OCI-LY1 (cell line): Measurements from ENCODE around the gene KRTAP10-3.

Experiments
- EZH2 ChIP-seq: fragments of 200-600 bp; sonication (generic), shearing (Covaris generic); IDR thresholded peaks from 2 replicates; pipeline ENCODE4 v1.8.0; 2017; ENCODE audit warnings: borderline replicate concordance, mixed run types, mild to moderate bottlenecking, antibody characterized with exemption, low read length, moderate library complexity, mixed read lengths
- TF ChIP-seq, protein P1 (sequence below): fragments of 200-600 bp; sonication (generic), shearing (Covaris generic); IDR thresholded peaks from 2 replicates; pipeline ENCODE4 v1.5.1; 2017; ENCODE audit warnings: mild to moderate bottlenecking, antibody characterized with exemption, low read length, moderate library complexity, mixed read lengths

DNA sequence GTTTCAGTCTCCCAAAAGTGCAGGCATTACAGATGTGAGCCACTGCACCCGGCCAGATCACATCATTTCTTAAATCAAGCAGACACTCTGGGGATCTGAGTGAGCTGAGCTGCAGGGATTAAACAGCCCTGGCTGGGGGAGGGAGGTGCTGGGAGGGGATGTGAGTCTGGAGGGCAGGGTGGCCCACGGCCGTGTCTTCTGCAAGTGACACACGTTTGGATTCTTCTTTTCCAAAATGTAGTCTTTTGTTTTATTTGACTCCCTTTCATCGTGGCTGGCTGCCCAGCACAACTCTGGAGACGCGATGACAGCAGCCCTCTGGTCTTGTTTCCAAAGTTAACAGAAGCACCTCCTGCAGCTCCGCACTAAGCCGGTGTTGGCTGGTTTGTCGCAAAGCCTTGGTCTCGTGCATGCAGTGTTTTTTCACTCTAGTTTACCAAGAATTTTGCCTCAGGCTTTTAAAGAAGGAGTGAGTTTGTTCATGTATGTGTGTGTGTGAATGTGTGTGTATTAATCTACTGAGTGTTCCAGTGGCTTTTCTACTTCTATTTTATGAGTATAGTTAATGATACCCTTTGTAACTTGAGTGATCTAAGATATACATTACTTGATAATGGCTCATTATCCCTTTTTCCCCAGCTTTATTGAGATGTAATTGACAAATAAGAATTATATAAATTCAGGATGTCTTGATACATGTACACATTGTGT lies 24.6 kb upstream of the KRTAP10-3 start:
- TF ChIP-seq, protein P1, sequence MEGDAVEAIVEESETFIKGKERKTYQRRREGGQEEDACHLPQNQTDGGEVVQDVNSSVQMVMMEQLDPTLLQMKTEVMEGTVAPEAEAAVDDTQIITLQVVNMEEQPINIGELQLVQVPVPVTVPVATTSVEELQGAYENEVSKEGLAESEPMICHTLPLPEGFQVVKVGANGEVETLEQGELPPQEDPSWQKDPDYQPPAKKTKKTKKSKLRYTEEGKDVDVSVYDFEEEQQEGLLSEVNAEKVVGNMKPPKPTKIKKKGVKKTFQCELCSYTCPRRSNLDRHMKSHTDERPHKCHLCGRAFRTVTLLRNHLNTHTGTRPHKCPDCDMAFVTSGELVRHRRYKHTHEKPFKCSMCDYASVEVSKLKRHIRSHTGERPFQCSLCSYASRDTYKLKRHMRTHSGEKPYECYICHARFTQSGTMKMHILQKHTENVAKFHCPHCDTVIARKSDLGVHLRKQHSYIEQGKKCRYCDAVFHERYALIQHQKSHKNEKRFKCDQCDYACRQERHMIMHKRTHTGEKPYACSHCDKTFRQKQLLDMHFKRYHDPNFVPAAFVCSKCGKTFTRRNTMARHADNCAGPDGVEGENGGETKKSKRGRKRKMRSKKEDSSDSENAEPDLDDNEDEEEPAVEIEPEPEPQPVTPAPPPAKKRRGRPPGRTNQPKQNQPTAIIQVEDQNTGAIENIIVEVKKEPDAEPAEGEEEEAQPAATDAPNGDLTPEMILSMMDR = no peak
- no peak for TF ChIP-seq EZH2
